Activated T-cell treated with anti-CD3 and anti-CD28 coated beads for 48 hours (primary cell): ENCODE measurements around the gene PCLO.
A peak's percentile ranks its signal among the peaks of the same experiment; 100 is the strongest.

Experiments used
- DNase-seq: peaks from one replicate; pipeline ENCODE4 v3.0.0-alpha.2; 2020; ENCODE audit warnings: low read depth

Gene PCLO

GRCh38 chr7:83162402-83163256 lies at the start of gene PCLO:
Gene PCLO, minus strand, starts transcription at chr7:83162884. Its CDS starts 292 bp downstream, at chr7:83162592.
- DNase-seq, result peak; percentile 62

- DNase-seq, result no peak
Measured at GRCh38 chr7:83211685-83212084, 49.0 kb upstream of the PCLO start.

- no peak for DNase-seq
Measured at GRCh38 chr7:83210479-83210878, 47.8 kb upstream of the PCLO start.

GRCh38 chr7:83204715-83205114 lies 42.0 kb upstream of the PCLO start:
- no peak for DNase-seq

- no peak for DNase-seq
Measured at GRCh38 chr7:83201355-83201754, 38.7 kb upstream of the PCLO start.

- DNase-seq, result no peak
Measured at GRCh38 chr7:83190659-83191389, 28.1 kb upstream of the PCLO start.

GRCh38 chr7:83178796-83179195 lies 16.1 kb upstream of the PCLO start:
- DNase-seq, result no peak

- no peak for DNase-seq
Measured at GRCh38 chr7:83178066-83178465, 15.4 kb upstream of the PCLO start.

GRCh38 chr7:83173664-83174063 lies 11.0 kb upstream of the PCLO start:
- DNase-seq, result no peak

GRCh38 chr7:83166781-83167180 lies 4.1 kb upstream of the PCLO start:
- DNase-seq, result no peak

GRCh38 chr7:83161899-83162401 lies 734 bp downstream of the PCLO start:
- DNase-seq, result no peak

GRCh38 chr7:83161186-83161585 lies 1.5 kb downstream of the PCLO start:
- no peak for DNase-seq

- DNase-seq, result no peak
Measured at GRCh38 chr7:83159731-83160130, 3.0 kb downstream of the PCLO start.

- DNase-seq, result no peak
Measured at GRCh38 chr7:83156006-83156405, 6.7 kb downstream of the PCLO start.

- no peak for DNase-seq
Measured at GRCh38 chr7:83155407-83155806, 7.3 kb downstream of the PCLO start.

- no peak for DNase-seq
Measured at GRCh38 chr7:83153419-83153818, 9.3 kb downstream of the PCLO start.

- no peak for DNase-seq
Measured at GRCh38 chr7:83150310-83150709, 12.4 kb downstream of the PCLO start.

- no peak for DNase-seq
Measured at GRCh38 chr7:83149466-83149865, 13.2 kb downstream of the PCLO start.

GRCh38 chr7:83148776-83149175 lies 13.9 kb downstream of the PCLO start:
- DNase-seq, result no peak

GRCh38 chr7:83143107-83143506 lies 19.6 kb downstream of the PCLO start:
- DNase-seq, result no peak

- DNase-seq, result no peak
Measured at GRCh38 chr7:83142365-83142764, 20.3 kb downstream of the PCLO start.

GRCh38 chr7:83141927-83142326 lies 20.8 kb downstream of the PCLO start:
- no peak for DNase-seq
